ENCODE data around the gene LCN15.

- TF ChIP-seq, protein P1, sequence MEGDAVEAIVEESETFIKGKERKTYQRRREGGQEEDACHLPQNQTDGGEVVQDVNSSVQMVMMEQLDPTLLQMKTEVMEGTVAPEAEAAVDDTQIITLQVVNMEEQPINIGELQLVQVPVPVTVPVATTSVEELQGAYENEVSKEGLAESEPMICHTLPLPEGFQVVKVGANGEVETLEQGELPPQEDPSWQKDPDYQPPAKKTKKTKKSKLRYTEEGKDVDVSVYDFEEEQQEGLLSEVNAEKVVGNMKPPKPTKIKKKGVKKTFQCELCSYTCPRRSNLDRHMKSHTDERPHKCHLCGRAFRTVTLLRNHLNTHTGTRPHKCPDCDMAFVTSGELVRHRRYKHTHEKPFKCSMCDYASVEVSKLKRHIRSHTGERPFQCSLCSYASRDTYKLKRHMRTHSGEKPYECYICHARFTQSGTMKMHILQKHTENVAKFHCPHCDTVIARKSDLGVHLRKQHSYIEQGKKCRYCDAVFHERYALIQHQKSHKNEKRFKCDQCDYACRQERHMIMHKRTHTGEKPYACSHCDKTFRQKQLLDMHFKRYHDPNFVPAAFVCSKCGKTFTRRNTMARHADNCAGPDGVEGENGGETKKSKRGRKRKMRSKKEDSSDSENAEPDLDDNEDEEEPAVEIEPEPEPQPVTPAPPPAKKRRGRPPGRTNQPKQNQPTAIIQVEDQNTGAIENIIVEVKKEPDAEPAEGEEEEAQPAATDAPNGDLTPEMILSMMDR (IDR thresholded peaks at IDR 0.05; ENCODE audit: insufficient read depth, low read depth, low read length), result no peak
- no peak for TF ChIP-seq EZH2 (IDR thresholded peaks at IDR 0.05; ENCODE audit: insufficient read depth, low read length)
Measured at GRCh38 chr9:136762915-136763648, 1.2 kb downstream of the LCN15 start.

Measured in astrocyte (in vitro differentiated cells and primary cell).